Thyroid gland (tissue), 4 donors: ENCODE measurements around the gene PTCD2. TPM values are rescaled to one million over a fixed set of nuclear protein-coding genes. Genes with fewer than 3 reads are reported as not detected.
"Not testable (repeated sequence)": the region's sequence is repeated elsewhere in the genome, so short reads cannot be mapped to it uniquely, and the experiment has no call there.

Experiments used
- DNase-seq, 2 donors: peaks; one replicate each; pipeline ENCODE4 v3.0.0-alpha.2; 2019
- H3K27ac ChIP-seq, 3 donors: fragments of 200-600 bp; sonication (generic); 1 replicate in 2 of 3; 2 replicates in 1 of 3; pipeline ENCODE4 v1.5.1; 2016 to 2019; ENCODE audit warnings: mild to moderate bottlenecking in 1 of 3, moderate library complexity in 1 of 3
- H3K27me3 ChIP-seq: fragments of 200-600 bp; sonication (generic); one replicate; pipeline ENCODE4 v1.5.1; 2019
- H3K36me3 ChIP-seq, 2 donors: fragments of 200-600 bp; sonication (generic); one replicate each; pipeline ENCODE4 v1.5.1; 2016 to 2019
- H3K4me1 ChIP-seq, 2 donors: fragments of 200-600 bp; sonication (generic); one replicate each; pipeline ENCODE4 v1.5.1; 2017 to 2019
- H3K4me3 ChIP-seq, 3 donors: fragments of 200-600 bp; sonication (generic); replicated peaks in 1 of 3; 1 replicate in 2 of 3; 2 replicates in 1 of 3; pipeline ENCODE4 v1.5.1; 2016; ENCODE audit warnings: mild to moderate bottlenecking in 1 of 3
- H3K9me3 ChIP-seq: fragments of 200-600 bp; sonication (generic); one replicate; pipeline ENCODE4 v1.5.1; 2017
- CTCF ChIP-seq, 6 experiments: fragments of 200-600 bp in 3 of 6; fragments of 450-650 bp in 3 of 6; sonication (generic) in 3 of 6; IDR thresholded peaks; one replicate each; pipeline ENCODE4 v1.5.1; 2016 to 2019; ENCODE audit warnings: antibody characterized with exemption in 6 of 6, mild to moderate bottlenecking in 2 of 6, inconsistent platforms in 1 of 6, moderate library complexity in 1 of 6
- POLR2A ChIP-seq, 2 donors: fragments of 450-650 bp; IDR thresholded peaks; one replicate each; pipeline ENCODE4 v1.6.1; 2017; ENCODE audit warnings: antibody characterized with exemption in 2 of 2, mild to moderate bottlenecking in 2 of 2, moderate library complexity in 1 of 2
- WGBS, 2 donors: methylation state at CpG; one replicate each; pipeline ENCODE4 v1.1.5; 2017; 5-methylcytosine and 5-hydroxymethylcytosine counted together
- intact Hi-C: fragments of 100-400 bp; cut with DNase I; formaldehyde crosslinking; loops from one replicate; pipeline ENCODE4 v1.15.1; 2023
- total RNA-seq, 4 donors: library from RNA; depleted of rRNA; stranded (reverse); fragments of >200 nt; gene quantifications; one replicate each; pipeline ENCODE4 v1.2.3, GENCODE V29; 2016

Gene PTCD2
- total RNA-seq, 4 donors from 2014 or later = 7.8 to 15.9 (median 11.5) TPM

- H3K9me3 ChIP-seq = no peaks in the 10 kb centered on the region
- H3K36me3 ChIP-seq = no peaks in the 10 kb centered on the region
- WGBS, 2 donors = 48 to 96% methylated on average over 1 of the region's 1 CpG
- no peak overlapping the region for H3K27ac ChIP-seq
- intact Hi-C loops = no loop called here
- DNase-seq = no peak
- no peaks in the 10 kb centered on the region for H3K27me3 ChIP-seq
- peaks cover 0 to 9% of the 10 kb centered on the region in 2 donors for H3K4me1 ChIP-seq
- no peak overlapping the region for H3K4me3 ChIP-seq
- TF ChIP-seq POLR2A (IDR thresholded peaks at IDR 0.05) (no peak), CTCF (IDR thresholded peaks at IDR 0.05) (no peak)
Measured at GRCh38 chr5:72400950-72401349, 80.8 kb downstream of the PTCD2 start.

GRCh38 chr5:72402381-72402890 is 82.3 kb downstream of the PTCD2 start:
- 51 to 58% methylated on average over 2 of the region's 2 CpGs for WGBS, 2 donors
- peaks cover 0 to 9% of the 10 kb centered on the region in 2 donors for H3K4me1 ChIP-seq
- H3K9me3 ChIP-seq = no peaks in the 10 kb centered on the region
- DNase-seq = no peak
- H3K4me3 ChIP-seq = no peak overlapping the region
- no peaks in the 10 kb centered on the region for H3K27me3 ChIP-seq
- no peak for TF ChIP-seq POLR2A (IDR thresholded peaks at IDR 0.05)
- no peak for TF ChIP-seq CTCF (IDR thresholded peaks at IDR 0.05)
- H3K27ac ChIP-seq = peak overlapping the region in 1 of 3 donors; percentile 27
- no peaks in the 10 kb centered on the region for H3K36me3 ChIP-seq
- intact Hi-C loops = no loop called here

- no peak overlapping the region for H3K4me3 ChIP-seq
- H3K27me3 ChIP-seq = no peaks in the 10 kb centered on the region
- peak in 5 of 6 experiments; percentile 18 to 56 (median 44) for TF ChIP-seq CTCF (IDR thresholded peaks at IDR 0.05)
- TF ChIP-seq POLR2A (IDR thresholded peaks at IDR 0.05) = no peak
- peaks cover 0 to 9% of the 10 kb centered on the region in 2 donors for H3K4me1 ChIP-seq
- DNase-seq = peak; percentile 44 to 58
- no peaks in the 10 kb centered on the region for H3K9me3 ChIP-seq
- H3K36me3 ChIP-seq = no peaks in the 10 kb centered on the region
- no peak overlapping the region for H3K27ac ChIP-seq
- 62 to 64% methylated on average over 4 of the region's 4 CpGs for WGBS, 2 donors
- intact Hi-C loops = no loop called here
Measured at GRCh38 chr5:72402959-72403628, 82.9 kb downstream of the PTCD2 start.

- H3K27ac ChIP-seq, H3K4me1 ChIP-seq, intact Hi-C loops, H3K4me3 ChIP-seq, DNase-seq, H3K9me3 ChIP-seq, H3K36me3 ChIP-seq, H3K27me3 ChIP-seq: not testable (repeated sequence)
- WGBS, 2 donors = 98 to 99% methylated on average over 3 of the region's 3 CpGs
Measured at GRCh38 chr5:72404771-72405170, 84.6 kb downstream of the PTCD2 start.

- no peak for TF ChIP-seq CTCF (IDR thresholded peaks at IDR 0.05)
- Histone ChIP-seq H3K27me3 (no peaks in the 10 kb centered on the region), H3K9me3 (no peaks in the 10 kb centered on the region), H3K36me3 (no peaks in the 10 kb centered on the region), H3K27ac (no peak overlapping the region), H3K4me1 (peaks cover 0 to 8% of the 10 kb centered on the region in 2 donors), H3K4me3 (no peak overlapping the region)
- intact Hi-C loops = no loop called here
- no peak for DNase-seq
- WGBS, 2 donors = 83 to 88% methylated on average over 3 of the region's 3 CpGs
Measured at GRCh38 chr5:72407078-72407477, 86.9 kb downstream of the PTCD2 start.
